GM18907 (cell line): Measurements from ENCODE around the gene GORASP2.
"Not testable (repeated sequence)": the region's sequence is repeated elsewhere in the genome, so short reads cannot be mapped to it uniquely, and the experiment has no call there.

ENCODE experiments used
- ATAC-seq: cut with Tn5 transposase; IDR thresholded peaks from one replicate; pipeline ENCODE4 v1.9.1; 2021; ENCODE audit warnings: mild to moderate bottlenecking, moderate library complexity; ENCODE audit not compliant: unreplicated experiment

GORASP2 gene

GRCh38 chr2:170928824-170929685, at the start of gene GORASP2:
Gene GORASP2, plus strand, starts transcription at chr2:170929253. Its CDS starts 88 bp downstream, at chr2:170929341.
- ATAC-seq, result peak; percentile 93

DNA sequence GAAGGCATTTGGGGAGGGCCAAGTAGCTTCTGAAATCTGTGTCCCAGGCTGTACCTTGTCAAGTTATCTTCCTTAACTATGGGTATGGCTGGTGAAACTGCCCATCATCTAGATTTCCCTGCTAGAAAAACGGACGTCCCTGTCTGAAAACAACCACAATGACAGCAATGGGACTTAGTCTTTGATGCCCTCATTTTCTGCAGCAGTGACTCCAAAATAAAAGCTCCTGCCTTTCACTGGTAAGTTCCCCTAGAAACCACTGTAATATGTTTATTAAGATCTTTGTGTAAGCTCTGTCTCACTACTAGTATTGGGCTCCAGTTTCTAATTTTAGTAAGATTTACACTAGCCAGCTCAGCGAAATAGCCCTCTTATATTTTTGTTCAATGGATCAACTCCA, 47.2 kb upstream of the GORASP2 start:
- ATAC-seq, result no peak

- no peak for ATAC-seq
Observed at GRCh38 chr2:170882758-170883157, 46.3 kb upstream of the GORASP2 start.

DNA sequence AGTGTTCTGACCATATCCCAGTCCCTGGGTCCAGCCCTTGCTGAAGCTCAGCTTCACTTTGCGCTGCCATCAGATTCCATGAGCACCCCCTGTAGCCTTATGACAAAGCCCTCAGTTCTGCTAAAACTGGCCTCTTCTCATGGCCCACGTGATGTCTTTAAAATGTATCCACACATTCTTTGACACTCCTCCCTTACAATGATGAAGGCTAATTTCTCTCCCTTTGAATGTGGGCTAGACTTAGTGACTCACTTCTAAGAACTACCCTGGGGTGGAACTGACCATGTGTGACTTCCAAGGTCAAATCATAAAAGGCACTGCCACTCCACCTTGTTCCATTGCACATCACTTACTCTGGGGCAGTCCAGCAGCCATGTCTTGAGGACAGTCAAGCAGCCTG, 45.4 kb upstream of the GORASP2 start:
- no peak for ATAC-seq

DNA sequence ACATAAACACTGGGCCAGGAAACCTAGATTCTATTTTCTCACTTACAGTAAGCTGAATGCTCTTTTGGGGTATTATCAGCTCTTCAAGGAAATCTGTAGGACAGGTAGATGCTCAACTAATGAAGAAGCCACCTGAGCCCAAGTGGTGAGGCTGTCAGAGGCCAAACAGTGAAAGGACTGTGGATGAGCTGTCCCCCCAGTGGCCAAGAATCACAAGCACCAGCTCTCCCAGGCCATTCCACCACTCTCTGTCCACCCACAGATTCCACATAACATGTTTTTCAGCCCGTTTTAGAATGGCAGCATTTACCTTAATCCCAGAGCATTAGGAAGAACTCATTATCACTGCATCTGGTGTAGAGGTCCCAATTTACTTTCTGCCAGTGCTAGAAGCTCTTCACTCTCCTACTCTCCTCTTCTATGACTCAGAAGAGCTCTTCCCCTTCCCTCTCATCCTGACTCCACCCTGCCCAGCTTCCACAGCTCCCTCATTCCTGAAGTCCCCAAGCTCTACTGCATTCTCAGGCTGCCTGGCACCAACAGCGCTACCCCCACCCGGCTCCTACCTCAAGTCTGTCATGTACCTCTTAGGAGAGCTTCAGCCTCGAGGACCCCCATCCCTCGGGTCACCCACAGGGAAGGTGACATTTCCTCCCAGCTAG, 43.8 kb upstream of the GORASP2 start:
- ATAC-seq, result no peak

DNA sequence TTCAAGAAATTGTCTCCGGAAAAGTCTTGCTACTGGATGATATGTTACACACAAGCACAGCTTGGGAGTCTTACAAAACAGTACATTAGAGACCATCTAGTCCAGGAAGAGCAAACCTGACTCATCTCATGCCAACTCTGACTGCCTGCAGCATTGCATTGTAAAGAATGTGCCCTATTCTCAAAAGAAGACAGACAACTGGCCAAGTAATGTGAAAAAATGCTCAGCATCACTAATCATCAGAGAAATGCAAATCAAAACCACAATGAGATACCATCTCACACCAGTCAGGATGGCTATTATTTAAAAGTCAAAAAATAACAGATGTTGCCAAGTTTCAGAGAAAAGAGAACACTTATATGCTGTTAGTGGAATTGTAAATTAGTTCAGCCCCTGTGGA, 42.7 kb upstream of the GORASP2 start:
- ATAC-seq, result no peak

- ATAC-seq, result no peak
Observed at GRCh38 chr2:170887496-170887895, 41.6 kb upstream of the GORASP2 start.

DNA sequence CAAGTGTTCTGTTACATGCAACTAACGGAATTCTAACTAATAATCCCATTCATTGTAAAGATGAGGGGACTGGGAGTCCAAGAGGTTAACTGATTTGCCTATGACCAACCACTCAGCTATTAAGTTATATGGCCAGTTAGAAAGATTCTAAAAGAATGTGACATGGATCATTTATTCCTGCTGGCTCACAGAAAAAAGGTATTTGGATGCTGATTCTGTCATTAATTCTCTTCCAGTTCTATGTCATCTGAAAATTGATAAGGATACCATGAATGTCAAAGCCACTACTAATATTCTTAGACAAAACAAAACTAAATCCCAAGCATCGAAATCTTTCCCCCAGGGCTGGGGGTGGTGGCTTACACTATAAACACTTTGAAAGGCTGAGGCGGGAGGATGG, 41.2 kb upstream of the GORASP2 start:
- no peak for ATAC-seq

DNA sequence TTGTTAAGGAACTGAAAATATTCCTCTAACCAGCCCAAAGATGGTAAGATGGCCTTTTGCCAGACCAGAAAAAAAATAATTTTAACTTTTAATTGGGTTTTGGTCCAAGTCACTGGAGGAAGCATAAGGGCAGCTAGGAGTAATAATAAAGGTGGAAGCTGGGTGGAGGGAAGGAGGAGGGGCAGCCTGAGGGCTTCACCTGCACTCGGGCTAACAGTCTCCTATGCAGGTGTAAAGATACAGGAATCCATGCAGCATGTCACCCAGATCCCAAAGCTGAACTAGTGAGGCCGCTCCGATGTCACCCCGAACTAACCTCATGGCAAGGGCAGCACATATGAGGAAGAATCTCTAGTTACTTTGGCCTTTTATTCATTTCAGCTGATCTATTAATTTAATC, 37.2 kb upstream of the GORASP2 start:
- ATAC-seq, result no peak

DNA sequence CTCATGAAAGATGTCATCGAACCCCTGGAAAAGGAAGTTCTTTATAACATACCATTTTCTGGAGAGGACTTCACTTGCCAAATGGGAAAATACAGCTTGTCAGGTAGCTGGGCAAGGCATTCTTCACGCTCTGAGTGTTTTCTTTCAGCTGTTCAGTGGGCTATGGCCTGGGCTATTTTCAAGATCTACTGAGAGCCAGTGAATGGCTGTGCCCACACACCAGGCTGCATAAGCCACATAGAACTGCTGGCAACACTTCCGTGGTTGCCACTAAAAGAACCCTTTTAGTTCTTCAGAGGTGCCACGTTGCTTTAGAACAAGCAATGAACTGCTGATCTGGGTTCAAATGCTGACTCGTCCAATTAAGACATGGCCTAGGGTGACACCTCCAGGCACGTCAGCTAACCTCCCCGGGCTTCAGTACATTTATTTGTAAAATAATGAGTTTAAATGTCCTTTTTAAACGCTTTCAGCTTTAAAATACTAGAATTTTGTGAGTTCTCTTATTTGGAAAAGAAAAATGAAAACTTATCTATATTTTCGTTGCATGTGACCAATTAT, 36.6 kb upstream of the GORASP2 start:
- ATAC-seq, result no peak

DNA sequence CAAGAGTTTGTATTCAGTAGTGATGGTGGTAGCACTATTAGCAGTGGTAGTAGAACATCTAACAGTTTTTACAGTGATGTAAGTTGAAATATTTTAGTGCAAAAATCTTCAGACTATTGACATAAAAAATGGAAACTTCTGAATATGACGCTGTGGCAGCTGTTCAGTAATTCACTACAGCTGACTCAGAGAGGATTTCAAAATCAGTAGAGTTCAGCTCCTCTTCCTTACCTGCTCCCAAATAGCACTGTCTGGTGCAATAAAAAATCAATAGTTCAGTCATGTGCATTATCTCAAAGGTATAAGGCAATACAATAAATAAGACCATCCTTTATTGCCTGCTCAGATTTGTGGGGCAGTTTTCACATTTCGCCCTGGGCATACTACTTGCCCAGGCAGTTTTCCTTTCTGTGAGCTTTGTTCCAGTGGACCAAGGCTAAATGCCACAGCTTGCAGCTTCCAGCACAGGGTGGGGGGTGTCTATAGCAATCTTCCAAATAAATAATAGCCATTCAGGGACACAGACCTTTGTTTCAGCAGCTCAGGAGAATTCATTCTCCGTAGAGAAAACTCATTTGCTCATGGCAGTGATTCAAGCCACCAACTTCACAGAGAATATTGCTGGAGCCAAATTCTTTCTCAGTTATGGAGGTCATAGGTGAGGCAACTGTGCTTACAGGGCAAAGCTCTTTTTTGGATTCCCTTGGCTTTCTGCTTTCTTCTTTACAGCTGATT, 33.9 kb upstream of the GORASP2 start:
- ATAC-seq, result no peak

DNA sequence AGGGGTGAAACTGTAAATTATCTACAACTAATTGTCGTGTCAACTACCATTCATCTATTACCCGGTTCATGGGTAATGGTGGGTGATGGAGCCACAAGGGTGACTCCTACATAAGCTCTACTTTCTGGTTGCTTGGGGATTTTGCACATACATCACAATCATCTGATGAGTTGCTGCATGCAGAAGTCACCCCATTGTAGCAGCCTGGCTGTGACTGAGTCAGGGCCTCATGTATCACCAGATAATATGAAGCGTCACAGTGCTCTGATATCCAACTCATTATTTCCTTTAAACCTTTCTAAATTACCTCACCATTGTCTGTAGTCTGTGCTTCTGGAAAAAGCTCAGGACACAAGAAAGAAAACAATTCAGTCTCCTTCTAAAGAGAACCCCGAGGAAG, 32.4 kb upstream of the GORASP2 start:
- no peak for ATAC-seq

DNA sequence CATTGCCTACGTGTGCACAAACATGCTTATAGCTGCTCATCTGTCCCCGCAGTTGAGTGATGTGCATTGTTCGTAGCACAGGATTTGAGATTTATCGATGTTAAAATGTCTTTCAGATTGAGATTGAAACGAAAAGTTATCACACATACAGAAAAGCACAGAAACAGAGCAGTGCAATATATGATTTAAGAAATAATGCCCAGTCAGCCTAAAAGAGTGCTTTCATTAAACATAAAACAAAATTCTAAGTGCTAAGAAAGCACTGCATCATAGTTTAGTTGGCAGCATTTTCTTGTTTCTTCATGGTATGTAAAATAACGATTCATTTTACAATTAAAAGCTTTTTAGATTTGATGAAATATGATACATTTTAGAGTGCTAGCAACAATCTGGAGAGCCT, 31.9 kb upstream of the GORASP2 start:
- ATAC-seq, result no peak

- no peak for ATAC-seq
Observed at GRCh38 chr2:170905864-170906263, 23.2 kb upstream of the GORASP2 start.

DNA sequence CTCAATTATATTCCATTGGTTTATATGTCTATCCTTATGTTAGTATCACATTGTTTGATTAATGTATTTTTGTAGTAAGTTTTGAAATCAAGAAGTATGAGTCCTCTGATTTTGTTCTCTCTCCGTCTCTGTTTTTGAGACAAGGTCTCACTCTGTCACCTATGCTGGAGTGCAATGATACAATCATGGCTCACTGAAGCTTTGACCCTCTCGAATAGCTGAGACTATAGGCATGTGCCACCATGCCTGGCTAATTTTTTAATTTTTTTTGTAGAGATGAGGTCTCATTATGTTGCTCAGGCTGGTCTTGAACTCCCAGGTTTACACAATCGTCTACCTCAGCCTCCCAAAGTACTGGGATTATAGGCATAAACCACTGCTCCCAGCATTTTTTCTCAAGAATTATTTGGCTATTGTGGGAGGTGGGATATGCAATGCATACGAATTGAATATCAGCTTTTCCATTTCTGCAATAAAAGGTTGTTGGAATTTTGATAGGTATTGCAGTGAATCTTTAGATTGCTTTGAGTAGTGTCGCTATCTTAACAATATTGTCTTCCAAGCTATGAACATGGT, 17.7 kb upstream of the GORASP2 start:
- ATAC-seq, result no peak

- not testable (repeated sequence) for ATAC-seq
Observed at GRCh38 chr2:170914994-170915666, 13.9 kb upstream of the GORASP2 start.

GRCh38 chr2:170917219-170917913, 11.7 kb upstream of the GORASP2 start:
- ATAC-seq, result no peak

GRCh38 chr2:170917957-170918356, 11.1 kb upstream of the GORASP2 start:
- no peak for ATAC-seq

- ATAC-seq, result not testable (repeated sequence)
Observed at GRCh38 chr2:170921873-170922272, 7.2 kb upstream of the GORASP2 start.
